WTC11 (cell line): ENCODE results near the gene MEGF6. TPM values are rescaled to one million over a fixed set of nuclear protein-coding genes. Genes with fewer than 3 reads are reported as not detected.

ENCODE experiments used
- ATAC-seq: fragments of 200-7000 bp; cut with Tn5 transposase; 2 replicates; pipeline ENCODE4 v1.10.0; 2021; ENCODE audit warnings: mild to moderate bottlenecking, moderate library complexity
- CTCF ChIA-PET: fragments of 300-600 bp; sonication (Branson Sonifier 250); formaldehyde crosslinking; loops from one replicate; lab custom pipeline; 2021; ENCODE audit warnings: antibody characterized with exemption; lab: Charles Lee
- POLR2A ChIA-PET: fragments of 350-600 bp; sonication (Branson Sonifier 250); formaldehyde crosslinking; loops from one replicate; lab custom pipeline; 2021; ENCODE audit warnings: antibody characterized with exemption; lab: Charles Lee
- DNase-seq: peaks from one replicate; pipeline ENCODE4 v3.0.0; 2021; ENCODE audit warnings: low spot score
- H3K27ac Mint-ChIP-seq: 2 replicates; pipeline ENCODE4 v1.8.0; 2021; ENCODE audit warnings: mixed read lengths
- H3K27me3 Mint-ChIP-seq: 2 replicates; pipeline ENCODE4 v1.8.0; 2021; ENCODE audit warnings: low read depth, mild to moderate bottlenecking, moderate library complexity, mixed read lengths
- H3K36me3 Mint-ChIP-seq: 2 replicates; pipeline ENCODE4 v1.8.0; 2021; ENCODE audit warnings: mixed read lengths
- H3K4me1 Mint-ChIP-seq: 2 replicates; pipeline ENCODE4 v1.8.0; 2022; ENCODE audit warnings: mixed read lengths
- H3K4me3 Mint-ChIP-seq: 2 replicates; pipeline ENCODE4 v1.8.0; 2021; ENCODE audit warnings: mild to moderate bottlenecking, moderate library complexity, mixed read lengths
- H3K9me3 Mint-ChIP-seq: 2 replicates; pipeline ENCODE4 v1.8.0; 2021; ENCODE audit warnings: mixed read lengths
- ATF3 ChIP-seq: sonication (generic); formaldehyde crosslinking; conservative IDR thresholded peaks from 2 replicates; pipeline ENCODE4 v1.8.1; 2022; ENCODE audit warnings: mild to moderate bottlenecking, missing genetic modification reagents
- CBFB ChIP-seq: sonication (generic); formaldehyde crosslinking; IDR thresholded peaks from 2 replicates; pipeline ENCODE4 v1.8.1; 2022; ENCODE audit warnings: mild to moderate bottlenecking, low read depth, missing genetic modification reagents
- E2F4 ChIP-seq: sonication (generic); formaldehyde crosslinking; IDR thresholded peaks from 2 replicates; pipeline ENCODE4 v1.8.1; 2022; ENCODE audit warnings: low read depth, mild to moderate bottlenecking, moderate library complexity, missing genetic modification reagents, borderline replicate concordance
- ESRRA ChIP-seq: sonication (generic); formaldehyde crosslinking; IDR thresholded peaks from 2 replicates; pipeline ENCODE4 v1.8.1; 2022; ENCODE audit warnings: mild to moderate bottlenecking, missing genetic modification reagents, borderline replicate concordance
- FOXK1 ChIP-seq: sonication (generic); formaldehyde crosslinking; IDR thresholded peaks from 2 replicates; pipeline ENCODE4 v1.8.0; 2022; ENCODE audit warnings: mild to moderate bottlenecking, moderate library complexity, missing genetic modification reagents
- GTF2I ChIP-seq: fragments of 250-450 bp; sonication (Bioruptor Pico); conservative IDR thresholded peaks from 2 replicates; pipeline ENCODE4 v1.4.0; 2021; ENCODE audit warnings: mild to moderate bottlenecking
- KAT7 ChIP-seq: sonication (generic); formaldehyde crosslinking; IDR thresholded peaks from 2 replicates; pipeline ENCODE4 v1.8.1; 2023; ENCODE audit warnings: missing genetic modification reagents, mild to moderate bottlenecking, borderline replicate concordance
- NFATC4 ChIP-seq: fragments of 250-450 bp; sonication (Bioruptor Pico); IDR thresholded peaks from 2 replicates; pipeline ENCODE4 v1.9.0; 2021; ENCODE audit warnings: mild to moderate bottlenecking
- PRDM15 ChIP-seq: sonication (generic); formaldehyde crosslinking; IDR thresholded peaks from 2 replicates; pipeline ENCODE4 v1.8.0; 2022; ENCODE audit warnings: missing genetic modification reagents
- PRRX2 ChIP-seq: fragments of 250-450 bp; sonication (Bioruptor Pico); IDR thresholded peaks from 2 replicates; pipeline ENCODE4 v1.8.0; 2021; ENCODE audit warnings: mild to moderate bottlenecking
- RELA ChIP-seq: sonication (generic); formaldehyde crosslinking; IDR thresholded peaks from 2 replicates; pipeline ENCODE4 v1.8.1; 2022; ENCODE audit warnings: missing genetic modification reagents, mild to moderate bottlenecking, borderline replicate concordance
- SMAD3 ChIP-seq: sonication (generic); formaldehyde crosslinking; IDR thresholded peaks from 2 replicates; pipeline ENCODE4 v1.8.0; 2022; ENCODE audit warnings: missing genetic modification reagents, mild to moderate bottlenecking, borderline replicate concordance
- TEAD4 ChIP-seq: sonication (generic); formaldehyde crosslinking; IDR thresholded peaks from 2 replicates; pipeline ENCODE4 v1.8.0; 2022; ENCODE audit warnings: mild to moderate bottlenecking, missing genetic modification reagents
- ZNF671 ChIP-seq: fragments of 250-450 bp; sonication (Bioruptor Pico); IDR thresholded peaks from 2 replicates; pipeline ENCODE4 v1.8.0; 2021; ENCODE audit warnings: mild to moderate bottlenecking
- total RNA-seq: library from RNA; stranded (reverse); gene quantifications from 3 replicates; pipeline ENCODE4 v1.2.3, GENCODE V29; 2021
- TF ChIP-seq, protein P1 (sequence below): sonication (generic); formaldehyde crosslinking; IDR thresholded peaks from 2 replicates; pipeline ENCODE4 v1.8.0; 2022; ENCODE audit warnings: mild to moderate bottlenecking, missing genetic modification reagents
- TF ChIP-seq, protein P2 (sequence below): fragments of 250-450 bp; sonication (Bioruptor Pico); IDR thresholded peaks from 2 replicates; pipeline ENCODE4 v1.8.0; 2021; ENCODE audit warnings: mild to moderate bottlenecking
- TF ChIP-seq, protein P3 (sequence below): fragments of 250-450 bp; sonication (Bioruptor Pico); IDR thresholded peaks from 2 replicates; pipeline ENCODE4 v1.9.0; 2021; ENCODE audit warnings: mild to moderate bottlenecking
- TF ChIP-seq, protein P4 (sequence below): sonication (generic); formaldehyde crosslinking; conservative IDR thresholded peaks from 2 replicates; pipeline ENCODE4 v1.8.1; 2023; ENCODE audit warnings: mild to moderate bottlenecking, low read depth, missing genetic modification reagents, moderate library complexity
- TF ChIP-seq, protein P5 (sequence below): fragments of 200-600 bp; IDR thresholded peaks from 2 replicates; pipeline ENCODE4 v1.8.0; 2022; ENCODE audit warnings: antibody characterized with exemption

Gene MEGF6
- total RNA-seq, 1 experiment from 2014 or later: 24.9 TPM

GRCh38 chr1:3511306-3511705 lies 100.0 kb downstream of the MEGF6 start (continued):
- TF ChIP-seq TEAD4 (CRISPR knock-in tag) (no peak), GTF2I (CRISPR knock-in tag) (no peak)

DNA sequence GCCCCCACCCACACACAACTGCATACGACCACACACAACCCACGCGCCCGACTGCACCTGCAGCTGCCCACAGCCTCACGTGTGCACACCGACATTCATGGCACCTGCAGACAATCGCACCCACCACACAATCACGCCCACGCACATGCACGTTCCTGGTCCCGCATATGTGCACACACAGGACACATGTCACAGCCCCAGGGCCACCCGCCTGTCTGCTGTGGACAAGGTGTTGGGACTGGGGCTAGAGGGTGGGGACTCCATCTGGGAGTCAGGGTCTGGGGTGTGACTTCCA lies 100.4 kb downstream of the MEGF6 start:
- no peaks in the 10 kb centered on the region for H3K27me3 Mint-ChIP-seq
- ChIA-PET CTCF (no interaction called here), POLR2A (no interaction called here)
- no peak for ATAC-seq
- no peaks in the 10 kb centered on the region for H3K9me3 Mint-ChIP-seq
- peaks cover 3% of the 10 kb centered on the region; the same call in 1 of the 2 replicates for H3K36me3 Mint-ChIP-seq
- no peak for DNase-seq
- no peak overlapping the region for H3K4me3 Mint-ChIP-seq
- H3K27ac Mint-ChIP-seq: no peak overlapping the region
- no peaks in the 10 kb centered on the region for H3K4me1 Mint-ChIP-seq
- TF ChIP-seq ESRRA (CRISPR knock-in tag) (no peak), FOXK1 (CRISPR knock-in tag) (no peak), CBFB (CRISPR knock-in tag) (no peak), RELA (no peak), E2F4 (CRISPR knock-in tag) (no peak), NFATC4 (no peak), PRRX2 (CRISPR knock-in tag) (no peak), SMAD3 (no peak)
- TF ChIP-seq, protein P1, sequence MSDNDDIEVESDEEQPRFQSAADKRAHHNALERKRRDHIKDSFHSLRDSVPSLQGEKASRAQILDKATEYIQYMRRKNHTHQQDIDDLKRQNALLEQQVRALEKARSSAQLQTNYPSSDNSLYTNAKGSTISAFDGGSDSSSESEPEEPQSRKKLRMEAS (CRISPR knock-in tag): no peak
- TF ChIP-seq, protein P2, sequence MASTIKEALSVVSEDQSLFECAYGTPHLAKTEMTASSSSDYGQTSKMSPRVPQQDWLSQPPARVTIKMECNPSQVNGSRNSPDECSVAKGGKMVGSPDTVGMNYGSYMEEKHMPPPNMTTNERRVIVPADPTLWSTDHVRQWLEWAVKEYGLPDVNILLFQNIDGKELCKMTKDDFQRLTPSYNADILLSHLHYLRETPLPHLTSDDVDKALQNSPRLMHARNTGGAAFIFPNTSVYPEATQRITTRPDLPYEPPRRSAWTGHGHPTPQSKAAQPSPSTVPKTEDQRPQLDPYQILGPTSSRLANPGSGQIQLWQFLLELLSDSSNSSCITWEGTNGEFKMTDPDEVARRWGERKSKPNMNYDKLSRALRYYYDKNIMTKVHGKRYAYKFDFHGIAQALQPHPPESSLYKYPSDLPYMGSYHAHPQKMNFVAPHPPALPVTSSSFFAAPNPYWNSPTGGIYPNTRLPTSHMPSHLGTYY: no peak

GRCh38 chr1:3510136-3510955 lies 101.0 kb downstream of the MEGF6 start:
- ATAC-seq: no peak
- CTCF ChIA-PET: interaction anchor here (1.3 to 5.4 kb wide), 3 partner anchors 19 to 109 kb away, joined by 3 to 34 read pairs (median 4); no protein-coding TSS in a partner anchor
- no peak for TF ChIP-seq ZNF671
- TF ChIP-seq, protein P3, sequence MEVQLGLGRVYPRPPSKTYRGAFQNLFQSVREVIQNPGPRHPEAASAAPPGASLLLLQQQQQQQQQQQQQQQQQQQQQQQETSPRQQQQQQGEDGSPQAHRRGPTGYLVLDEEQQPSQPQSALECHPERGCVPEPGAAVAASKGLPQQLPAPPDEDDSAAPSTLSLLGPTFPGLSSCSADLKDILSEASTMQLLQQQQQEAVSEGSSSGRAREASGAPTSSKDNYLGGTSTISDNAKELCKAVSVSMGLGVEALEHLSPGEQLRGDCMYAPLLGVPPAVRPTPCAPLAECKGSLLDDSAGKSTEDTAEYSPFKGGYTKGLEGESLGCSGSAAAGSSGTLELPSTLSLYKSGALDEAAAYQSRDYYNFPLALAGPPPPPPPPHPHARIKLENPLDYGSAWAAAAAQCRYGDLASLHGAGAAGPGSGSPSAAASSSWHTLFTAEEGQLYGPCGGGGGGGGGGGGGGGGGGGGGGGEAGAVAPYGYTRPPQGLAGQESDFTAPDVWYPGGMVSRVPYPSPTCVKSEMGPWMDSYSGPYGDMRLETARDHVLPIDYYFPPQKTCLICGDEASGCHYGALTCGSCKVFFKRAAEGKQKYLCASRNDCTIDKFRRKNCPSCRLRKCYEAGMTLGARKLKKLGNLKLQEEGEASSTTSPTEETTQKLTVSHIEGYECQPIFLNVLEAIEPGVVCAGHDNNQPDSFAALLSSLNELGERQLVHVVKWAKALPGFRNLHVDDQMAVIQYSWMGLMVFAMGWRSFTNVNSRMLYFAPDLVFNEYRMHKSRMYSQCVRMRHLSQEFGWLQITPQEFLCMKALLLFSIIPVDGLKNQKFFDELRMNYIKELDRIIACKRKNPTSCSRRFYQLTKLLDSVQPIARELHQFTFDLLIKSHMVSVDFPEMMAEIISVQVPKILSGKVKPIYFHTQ: no peak
- TF ChIP-seq SMAD3: no peak
- TF ChIP-seq, protein P4, sequence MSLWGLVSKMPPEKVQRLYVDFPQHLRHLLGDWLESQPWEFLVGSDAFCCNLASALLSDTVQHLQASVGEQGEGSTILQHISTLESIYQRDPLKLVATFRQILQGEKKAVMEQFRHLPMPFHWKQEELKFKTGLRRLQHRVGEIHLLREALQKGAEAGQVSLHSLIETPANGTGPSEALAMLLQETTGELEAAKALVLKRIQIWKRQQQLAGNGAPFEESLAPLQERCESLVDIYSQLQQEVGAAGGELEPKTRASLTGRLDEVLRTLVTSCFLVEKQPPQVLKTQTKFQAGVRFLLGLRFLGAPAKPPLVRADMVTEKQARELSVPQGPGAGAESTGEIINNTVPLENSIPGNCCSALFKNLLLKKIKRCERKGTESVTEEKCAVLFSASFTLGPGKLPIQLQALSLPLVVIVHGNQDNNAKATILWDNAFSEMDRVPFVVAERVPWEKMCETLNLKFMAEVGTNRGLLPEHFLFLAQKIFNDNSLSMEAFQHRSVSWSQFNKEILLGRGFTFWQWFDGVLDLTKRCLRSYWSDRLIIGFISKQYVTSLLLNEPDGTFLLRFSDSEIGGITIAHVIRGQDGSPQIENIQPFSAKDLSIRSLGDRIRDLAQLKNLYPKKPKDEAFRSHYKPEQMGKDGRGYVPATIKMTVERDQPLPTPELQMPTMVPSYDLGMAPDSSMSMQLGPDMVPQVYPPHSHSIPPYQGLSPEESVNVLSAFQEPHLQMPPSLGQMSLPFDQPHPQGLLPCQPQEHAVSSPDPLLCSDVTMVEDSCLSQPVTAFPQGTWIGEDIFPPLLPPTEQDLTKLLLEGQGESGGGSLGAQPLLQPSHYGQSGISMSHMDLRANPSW: no peak
- no peak for TF ChIP-seq KAT7 (CRISPR knock-in tag)
- TF ChIP-seq ATF3 (CRISPR knock-in tag): no peak
- TF ChIP-seq PRDM15 (CRISPR knock-in tag): no peak
- TF ChIP-seq, protein P5, sequence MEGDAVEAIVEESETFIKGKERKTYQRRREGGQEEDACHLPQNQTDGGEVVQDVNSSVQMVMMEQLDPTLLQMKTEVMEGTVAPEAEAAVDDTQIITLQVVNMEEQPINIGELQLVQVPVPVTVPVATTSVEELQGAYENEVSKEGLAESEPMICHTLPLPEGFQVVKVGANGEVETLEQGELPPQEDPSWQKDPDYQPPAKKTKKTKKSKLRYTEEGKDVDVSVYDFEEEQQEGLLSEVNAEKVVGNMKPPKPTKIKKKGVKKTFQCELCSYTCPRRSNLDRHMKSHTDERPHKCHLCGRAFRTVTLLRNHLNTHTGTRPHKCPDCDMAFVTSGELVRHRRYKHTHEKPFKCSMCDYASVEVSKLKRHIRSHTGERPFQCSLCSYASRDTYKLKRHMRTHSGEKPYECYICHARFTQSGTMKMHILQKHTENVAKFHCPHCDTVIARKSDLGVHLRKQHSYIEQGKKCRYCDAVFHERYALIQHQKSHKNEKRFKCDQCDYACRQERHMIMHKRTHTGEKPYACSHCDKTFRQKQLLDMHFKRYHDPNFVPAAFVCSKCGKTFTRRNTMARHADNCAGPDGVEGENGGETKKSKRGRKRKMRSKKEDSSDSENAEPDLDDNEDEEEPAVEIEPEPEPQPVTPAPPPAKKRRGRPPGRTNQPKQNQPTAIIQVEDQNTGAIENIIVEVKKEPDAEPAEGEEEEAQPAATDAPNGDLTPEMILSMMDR: no peak

More at GRCh38 chr1:3510136-3510955, 101.0 kb downstream of the MEGF6 start:
- Mint-ChIP-seq H3K36me3 (peaks cover 3% of the 10 kb centered on the region; the same call in 1 of the 2 replicates), H3K4me3 (no peak overlapping the region), H3K27ac (no peak overlapping the region), H3K27me3 (no peaks in the 10 kb centered on the region), H3K4me1 (no peaks in the 10 kb centered on the region), H3K9me3 (no peaks in the 10 kb centered on the region)
- no peak for DNase-seq
- POLR2A ChIA-PET: no interaction called here
